HEK293T (cell line): ENCODE data around the gene HPS5.

Source experiments
- BHLHE40 ChIP-seq: fragments of 450-650 bp; IDR thresholded peaks from 2 replicates; pipeline ENCODE4 v1.6.1; 2016; ENCODE audit warnings: mild to moderate bottlenecking, moderate library complexity, borderline replicate concordance
- CTBP1 ChIP-seq: fragments of 450-650 bp; IDR thresholded peaks from 2 replicates; pipeline ENCODE4 v1.6.1; 2016; ENCODE audit warnings: borderline replicate concordance
- FOXK2 ChIP-seq: fragments of 450-650 bp; IDR thresholded peaks from 2 replicates; pipeline ENCODE4 v1.6.1; 2016; ENCODE audit warnings: mild to moderate bottlenecking
- SP1 ChIP-seq: fragments of 450-650 bp; IDR thresholded peaks from 2 replicates; pipeline ENCODE4 v1.6.1; 2017
- SUZ12 ChIP-seq: fragments of 450-650 bp; IDR thresholded peaks from 2 replicates; pipeline ENCODE4 v1.6.1; 2016; ENCODE audit warnings: mild to moderate bottlenecking

- no peak for TF ChIP-seq SUZ12
- no peak for TF ChIP-seq SP1
- no peak for TF ChIP-seq CTBP1
- TF ChIP-seq BHLHE40 = no peak
- no peak for TF ChIP-seq FOXK2
Observed at GRCh38 chr11:18309691-18310090, 12.2 kb downstream of the HPS5 start.
